GM19468 (cell line): ENCODE results near the gene FLYWCH1.
"Not testable (repeated sequence)": the region's sequence is repeated elsewhere in the genome, so short reads cannot be mapped to it uniquely, and the experiment has no call there.

ENCODE experiments used
- ATAC-seq: cut with Tn5 transposase; IDR thresholded peaks from one replicate; pipeline ENCODE4 v1.9.1; 2021; ENCODE audit warnings: mild to moderate bottlenecking, moderate library complexity, moderate number of reproducible peaks; ENCODE audit not compliant: unreplicated experiment; ENCODE audit errors: extremely low read depth

The FLYWCH1 gene

GRCh38 chr16:2898831-2899563 lies 12.7 kb upstream of the FLYWCH1 start:
- ATAC-seq, result no peak

- no peak for ATAC-seq
These were observed 12.1 kb upstream of the FLYWCH1 start for GRCh38 chr16:2899564-2900072.

GRCh38 chr16:2900526-2901075 lies 11.1 kb upstream of the FLYWCH1 start:
- ATAC-seq, result no peak

- no peak for ATAC-seq
These were observed 9.2 kb upstream of the FLYWCH1 start for GRCh38 chr16:2902337-2903130.

GRCh38 chr16:2904100-2904921 lies 7.4 kb upstream of the FLYWCH1 start:
- no peak for ATAC-seq

- ATAC-seq, result no peak
These were observed 6.8 kb upstream of the FLYWCH1 start for GRCh38 chr16:2904922-2905240.

GRCh38 chr16:2905241-2905987 lies 6.3 kb upstream of the FLYWCH1 start:
- ATAC-seq, result peak; percentile 33

GRCh38 chr16:2905988-2906387 lies 5.7 kb upstream of the FLYWCH1 start:
- no peak for ATAC-seq

GRCh38 chr16:2907084-2907753 lies 4.5 kb upstream of the FLYWCH1 start:
- not testable (repeated sequence) for ATAC-seq

- no peak for ATAC-seq
These were observed 1.2 kb upstream of the FLYWCH1 start for GRCh38 chr16:2910441-2910969.

GRCh38 chr16:2912330-2913199 lies 834 bp downstream of the FLYWCH1 start:
- ATAC-seq, result no peak

- ATAC-seq, result no peak
These were observed 1.9 kb downstream of the FLYWCH1 start for GRCh38 chr16:2913603-2914002.

GRCh38 chr16:2914233-2914632 lies 2.5 kb downstream of the FLYWCH1 start:
- no peak for ATAC-seq

GRCh38 chr16:2915196-2915929 lies 3.6 kb downstream of the FLYWCH1 start:
- ATAC-seq, result no peak

- no peak for ATAC-seq
These were observed 8.0 kb downstream of the FLYWCH1 start for GRCh38 chr16:2919511-2920255.

GRCh38 chr16:2923481-2923880 lies 11.8 kb downstream of the FLYWCH1 start:
- ATAC-seq, result no peak
